ENCODE results near the gene USP6NL.

USP6NL gene

GRCh38 chr10:11468126-11468742, 143.2 kb downstream of the USP6NL start:
- no peak overlapping the region for H3K4me2 ChIP-seq (ENCODE audit: low read length)
- H3K27ac ChIP-seq, result no peak overlapping the region
- no peaks in the 10 kb centered on the region for H3K27me3 ChIP-seq (ENCODE audit: control insufficient read depth, insufficient read depth, low read length)
- no peaks in the 10 kb centered on the region for H3K79me2 ChIP-seq
- no peak for TF ChIP-seq CTCF (IDR thresholded peaks at IDR 0.05)
- H3K9me3 ChIP-seq (ENCODE audit: control insufficient read depth, low read length), result no peaks in the 10 kb centered on the region
- H3K4me1 ChIP-seq, result no peaks in the 10 kb centered on the region
- no peak overlapping the region for H2AFZ ChIP-seq
- no peak overlapping the region for H3K4me3 ChIP-seq (ENCODE audit: low read depth, low read length)
- H3K9ac ChIP-seq, result no peak overlapping the region
- H3K36me3 ChIP-seq (ENCODE audit: control insufficient read depth, insufficient read depth, low read length), result no peaks in the 10 kb centered on the region

- no peak for TF ChIP-seq CTCF (IDR thresholded peaks at IDR 0.05)
These were observed 146.0 kb downstream of the USP6NL start for GRCh38 chr10:11465406-11465805.

GRCh38 chr10:11463111-11463510, 148.3 kb downstream of the USP6NL start:
- Histone ChIP-seq H3K9me3 (ENCODE audit: control insufficient read depth, low read length) (no peaks in the 10 kb centered on the region), H3K27me3 (ENCODE audit: control insufficient read depth, insufficient read depth, low read length) (no peaks in the 10 kb centered on the region), H3K4me2 (ENCODE audit: low read length) (no peak overlapping the region), H3K9ac (no peak overlapping the region), H3K4me1 (no peaks in the 10 kb centered on the region), H2AFZ (no peak overlapping the region), H3K36me3 (ENCODE audit: control insufficient read depth, insufficient read depth, low read length) (no peaks in the 10 kb centered on the region), H3K4me3 (ENCODE audit: low read depth, low read length) (no peak overlapping the region), H3K27ac (no peak overlapping the region), H3K79me2 (no peaks in the 10 kb centered on the region)
- no peak for TF ChIP-seq CTCF (IDR thresholded peaks at IDR 0.05)

More at GRCh38 chr10:11465406-11465805, 146.0 kb downstream of the USP6NL start:
- Histone ChIP-seq H3K79me2 (no peaks in the 10 kb centered on the region), H2AFZ (no peak overlapping the region), H3K9ac (no peak overlapping the region), H3K4me1 (no peaks in the 10 kb centered on the region), H3K4me3 (ENCODE audit: low read depth, low read length) (no peak overlapping the region), H3K27me3 (ENCODE audit: control insufficient read depth, insufficient read depth, low read length) (no peaks in the 10 kb centered on the region), H3K36me3 (ENCODE audit: control insufficient read depth, insufficient read depth, low read length) (no peaks in the 10 kb centered on the region), H3K4me2 (ENCODE audit: low read length) (no peak overlapping the region), H3K27ac (no peak overlapping the region), H3K9me3 (ENCODE audit: control insufficient read depth, low read length) (no peaks in the 10 kb centered on the region)

GRCh38 chr10:11462071-11462470, 149.4 kb downstream of the USP6NL start:
- no peak for TF ChIP-seq CTCF (IDR thresholded peaks at IDR 0.05)
- H3K27me3 ChIP-seq (ENCODE audit: control insufficient read depth, insufficient read depth, low read length), result no peaks in the 10 kb centered on the region
- H3K4me1 ChIP-seq, result no peaks in the 10 kb centered on the region
- H3K9me3 ChIP-seq (ENCODE audit: control insufficient read depth, low read length), result no peaks in the 10 kb centered on the region
- H2AFZ ChIP-seq, result no peak overlapping the region
- no peak overlapping the region for H3K4me3 ChIP-seq (ENCODE audit: low read depth, low read length)
- H3K9ac ChIP-seq, result no peak overlapping the region
- no peak overlapping the region for H3K27ac ChIP-seq
- no peaks in the 10 kb centered on the region for H3K79me2 ChIP-seq
- no peaks in the 10 kb centered on the region for H3K36me3 ChIP-seq (ENCODE audit: control insufficient read depth, insufficient read depth, low read length)
- H3K4me2 ChIP-seq (ENCODE audit: low read length), result no peak overlapping the region

GRCh38 chr10:11457336-11457735, 154.1 kb downstream of the USP6NL start:
- Histone ChIP-seq H2AFZ (no peak overlapping the region), H3K36me3 (ENCODE audit: control insufficient read depth, insufficient read depth, low read length) (no peaks in the 10 kb centered on the region), H3K79me2 (no peaks in the 10 kb centered on the region), H3K4me2 (ENCODE audit: low read length) (no peak overlapping the region), H3K9ac (no peak overlapping the region), H3K27ac (no peak overlapping the region), H3K4me3 (ENCODE audit: low read depth, low read length) (no peak overlapping the region), H3K4me1 (no peaks in the 10 kb centered on the region), H3K9me3 (ENCODE audit: control insufficient read depth, low read length) (no peaks in the 10 kb centered on the region), H3K27me3 (ENCODE audit: control insufficient read depth, insufficient read depth, low read length) (no peaks in the 10 kb centered on the region)
- no peak for TF ChIP-seq CTCF (IDR thresholded peaks at IDR 0.05)
